ENCODE measurements around the gene GSC. TPM values are rescaled to one million over a fixed set of nuclear protein-coding genes. Genes with fewer than 3 reads are reported as not detected.

The GSC gene
- total and polyA plus RNA-seq, 5 donors from 2014 or later: not detected

- no peaks in the 10 kb centered on the region for H3K4me1 ChIP-seq (ENCODE audit: control insufficient read depth, insufficient read depth, low read length, poor library complexity, severe bottlenecking)
- no peak for DNase-seq
- Mint-ChIP-seq H3K4me3 (no peak overlapping the region), H3K36me3 (no peaks in the 10 kb centered on the region), H3K27me3 (peaks cover 75% of the 10 kb centered on the region), H3K4me1 (peaks cover 0 to 9% (median 2%) of the 10 kb centered on the region in 4 donors), H3K27ac (no peak overlapping the region), H3K9me3 (peaks cover 0 to 3% (median 0%) of the 10 kb centered on the region in 7 donors)
- peaks cover 34% of the 10 kb centered on the region for H3K27me3 ChIP-seq (ENCODE audit: control insufficient read depth, insufficient read depth, low read length)
- H3K4me3 ChIP-seq (ENCODE audit: low read depth, low read length): no peak overlapping the region
- ATAC-seq (ENCODE audit: low read depth in 2 of 2): no peak
- no peak overlapping the region for H3K27ac ChIP-seq (ENCODE audit: insufficient read depth, low read length, poor library complexity, severe bottlenecking)
- no peaks in the 10 kb centered on the region for H3K9me3 ChIP-seq (ENCODE audit: control insufficient read depth in 2 of 2, low read length in 2 of 2)
- no peaks in the 10 kb centered on the region for H3K36me3 ChIP-seq (ENCODE audit: control insufficient read depth, insufficient read depth, low read length)
Observed at GRCh38 chr14:94775091-94775870, 5.4 kb upstream of the GSC start.

- H3K27me3 Mint-ChIP-seq: peaks cover 72% of the 10 kb centered on the region
- H3K4me1 Mint-ChIP-seq: peaks cover 0 to 9% (median 2%) of the 10 kb centered on the region in 4 donors
- peaks cover 6% of the 10 kb centered on the region for H3K4me1 ChIP-seq (ENCODE audit: control insufficient read depth, insufficient read depth, low read length, poor library complexity, severe bottlenecking)
- H3K36me3 Mint-ChIP-seq: no peaks in the 10 kb centered on the region
- no peaks in the 10 kb centered on the region for H3K36me3 ChIP-seq (ENCODE audit: control insufficient read depth, insufficient read depth, low read length)
- ATAC-seq (ENCODE audit: low read depth in 2 of 2) (no peak), DNase-seq (no peak)
- no peaks in the 10 kb centered on the region for H3K9me3 ChIP-seq (ENCODE audit: control insufficient read depth in 2 of 2, low read length in 2 of 2)
- no peak overlapping the region for H3K27ac ChIP-seq (ENCODE audit: insufficient read depth, low read length, poor library complexity, severe bottlenecking)
- H3K27me3 ChIP-seq (ENCODE audit: control insufficient read depth, insufficient read depth, low read length): peaks cover 34% of the 10 kb centered on the region
- no peak overlapping the region for H3K4me3 Mint-ChIP-seq
- no peak overlapping the region for H3K4me3 ChIP-seq (ENCODE audit: low read depth, low read length)
- peaks cover 0 to 3% (median 0%) of the 10 kb centered on the region in 7 donors for H3K9me3 Mint-ChIP-seq
- no peak overlapping the region for H3K27ac Mint-ChIP-seq
Observed at GRCh38 chr14:94774344-94775090, 4.6 kb upstream of the GSC start.

DNA sequence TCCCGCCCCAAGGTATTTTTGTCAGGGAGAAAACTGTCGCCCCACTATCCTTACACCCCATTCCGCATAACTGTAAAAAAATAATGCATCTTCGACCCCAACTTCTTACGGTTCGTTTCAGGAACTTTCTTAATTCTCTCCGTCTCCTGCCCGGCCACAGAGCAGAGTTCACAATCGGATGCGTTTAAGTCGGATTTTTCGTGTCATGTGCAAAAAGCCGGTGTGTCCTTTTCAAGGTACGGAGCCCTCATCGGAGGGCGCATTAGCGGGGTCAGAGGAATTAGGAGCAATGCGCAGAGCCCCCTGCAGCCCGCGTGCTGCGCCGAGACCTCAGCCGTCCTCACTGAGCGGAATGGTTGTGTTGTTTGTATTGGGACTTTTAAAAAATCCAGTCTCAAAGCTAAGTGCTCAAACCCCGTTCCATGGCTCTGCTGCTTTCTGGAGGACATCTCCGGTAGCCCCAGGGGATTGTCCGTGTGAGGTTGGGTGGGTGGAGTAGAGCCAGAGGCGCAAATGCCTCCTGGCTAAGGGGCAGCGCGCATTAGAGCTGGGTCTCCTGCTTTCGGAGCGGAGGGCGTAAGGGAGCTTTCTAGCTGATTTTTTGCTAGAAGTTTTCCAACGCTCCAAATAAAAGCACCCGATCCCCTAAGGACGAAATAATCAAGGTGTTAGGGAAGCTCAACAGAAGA is 3.9 kb upstream of the GSC start:
- Histone ChIP-seq H3K4me3 (ENCODE audit: low read depth, low read length) (no peak overlapping the region), H3K9me3 (ENCODE audit: control insufficient read depth in 2 of 2, low read length in 2 of 2) (no peaks in the 10 kb centered on the region), H3K36me3 (ENCODE audit: control insufficient read depth, insufficient read depth, low read length) (no peaks in the 10 kb centered on the region), H3K27me3 (ENCODE audit: control insufficient read depth, insufficient read depth, low read length) (peaks cover 34% of the 10 kb centered on the region), H3K4me1 (ENCODE audit: control insufficient read depth, insufficient read depth, low read length, poor library complexity, severe bottlenecking) (peaks cover 13% of the 10 kb centered on the region), H3K27ac (ENCODE audit: insufficient read depth, low read length, poor library complexity, severe bottlenecking) (no peak overlapping the region)
- Mint-ChIP-seq H3K9me3 (peaks cover 0 to 1% (median 0%) of the 10 kb centered on the region in 7 donors), H3K27ac (no peak overlapping the region), H3K27me3 (peaks cover 69% of the 10 kb centered on the region), H3K36me3 (no peaks in the 10 kb centered on the region), H3K4me3 (no peak overlapping the region), H3K4me1 (peaks cover 0 to 12% (median 4%) of the 10 kb centered on the region in 4 donors)
- ATAC-seq (ENCODE audit: low read depth in 2 of 2) (no peak), DNase-seq (no peak)

GRCh38 chr14:94773061-94773648 is 3.2 kb upstream of the GSC start:
- Histone ChIP-seq H3K4me1 (ENCODE audit: control insufficient read depth, insufficient read depth, low read length, poor library complexity, severe bottlenecking) (peaks cover 19% of the 10 kb centered on the region), H3K36me3 (ENCODE audit: control insufficient read depth, insufficient read depth, low read length) (no peaks in the 10 kb centered on the region), H3K4me3 (ENCODE audit: low read depth, low read length) (no peak overlapping the region), H3K27me3 (ENCODE audit: control insufficient read depth, insufficient read depth, low read length) (peaks cover 36% of the 10 kb centered on the region), H3K27ac (ENCODE audit: insufficient read depth, low read length, poor library complexity, severe bottlenecking) (no peak overlapping the region), H3K9me3 (ENCODE audit: control insufficient read depth in 2 of 2, low read length in 2 of 2) (no peaks in the 10 kb centered on the region)
- Mint-ChIP-seq H3K27me3 (peaks cover 76% of the 10 kb centered on the region), H3K27ac (no peak overlapping the region), H3K9me3 (peaks cover 0 to 1% (median 0%) of the 10 kb centered on the region in 7 donors), H3K36me3 (no peaks in the 10 kb centered on the region), H3K4me3 (no peak overlapping the region), H3K4me1 (peaks cover 0 to 16% (median 5%) of the 10 kb centered on the region in 4 donors)
- DNase-seq (no peak), ATAC-seq (ENCODE audit: low read depth in 2 of 2) (no peak)

- no peaks in the 10 kb centered on the region for H3K9me3 ChIP-seq (ENCODE audit: control insufficient read depth in 2 of 2, low read length in 2 of 2)
- no peaks in the 10 kb centered on the region for H3K36me3 Mint-ChIP-seq
- DNase-seq: no peak
- no peak overlapping the region for H3K27ac ChIP-seq (ENCODE audit: insufficient read depth, low read length, poor library complexity, severe bottlenecking)
- peaks cover 0 to 17% (median 5%) of the 10 kb centered on the region in 4 donors for H3K4me1 Mint-ChIP-seq
- H3K4me1 ChIP-seq (ENCODE audit: control insufficient read depth, insufficient read depth, low read length, poor library complexity, severe bottlenecking): peaks cover 20% of the 10 kb centered on the region
- no peak for ATAC-seq (ENCODE audit: low read depth in 2 of 2)
- H3K9me3 Mint-ChIP-seq: peaks cover 0 to 2% (median 0%) of the 10 kb centered on the region in 7 donors
- peaks cover 36% of the 10 kb centered on the region for H3K27me3 ChIP-seq (ENCODE audit: control insufficient read depth, insufficient read depth, low read length)
- H3K4me3 ChIP-seq (ENCODE audit: low read depth, low read length): no peak overlapping the region
- no peak overlapping the region for H3K27ac Mint-ChIP-seq
- H3K4me3 Mint-ChIP-seq: no peak overlapping the region
- H3K27me3 Mint-ChIP-seq: peaks cover 78% of the 10 kb centered on the region
- no peaks in the 10 kb centered on the region for H3K36me3 ChIP-seq (ENCODE audit: control insufficient read depth, insufficient read depth, low read length)
Observed at GRCh38 chr14:94772548-94772947, 2.6 kb upstream of the GSC start.

GRCh38 chr14:94771906-94772490 is 2.1 kb upstream of the GSC start:
- peaks cover 0 to 2% (median 0%) of the 10 kb centered on the region in 7 donors for H3K9me3 Mint-ChIP-seq
- DNase-seq (no peak), ATAC-seq (ENCODE audit: low read depth in 2 of 2) (no peak)
- Histone ChIP-seq H3K36me3 (ENCODE audit: control insufficient read depth, insufficient read depth, low read length) (no peaks in the 10 kb centered on the region), H3K27me3 (ENCODE audit: control insufficient read depth, insufficient read depth, low read length) (peaks cover 38% of the 10 kb centered on the region), H3K4me1 (ENCODE audit: control insufficient read depth, insufficient read depth, low read length, poor library complexity, severe bottlenecking) (peaks cover 20% of the 10 kb centered on the region), H3K27ac (ENCODE audit: insufficient read depth, low read length, poor library complexity, severe bottlenecking) (no peak overlapping the region), H3K9me3 (ENCODE audit: control insufficient read depth in 2 of 2, low read length in 2 of 2) (no peaks in the 10 kb centered on the region), H3K4me3 (ENCODE audit: low read depth, low read length) (no peak overlapping the region)
- H3K27me3 Mint-ChIP-seq: peaks cover 78% of the 10 kb centered on the region
- H3K4me1 Mint-ChIP-seq: peaks cover 0 to 17% (median 5%) of the 10 kb centered on the region in 4 donors
- no peak overlapping the region for H3K27ac Mint-ChIP-seq
- no peaks in the 10 kb centered on the region for H3K36me3 Mint-ChIP-seq
- no peak overlapping the region for H3K4me3 Mint-ChIP-seq

Data from CD4-positive, CD25-positive, alpha-beta regulatory T cell (primary cell).